ENCODE measurements around the gene CREM. TPM values are rescaled to one million over a fixed set of nuclear protein-coding genes. Genes with fewer than 3 reads are reported as not detected.

Gene CREM
- total and polyA plus RNA-seq, 10 of the 15 experiments (the other 5 are each of a cell fraction or from before 2014, with no cell fraction given) = 51.3 to 115 (median 70.6) TPM

GRCh38 chr10:35126062-35126529 lies 550 bp upstream of the CREM start:
- 69% methylated on average over 13 of the region's 13 CpGs for WGBS (ENCODE audit: insufficient coverage, insufficient replicate concordance, low lambda C conversion rate, missing lambda C conversion rate)
- SMC1A ChIA-PET (ENCODE audit: uncharacterized antibody, unreplicated experiment) = interaction anchor here (0.7 to 15.6 kb wide), 15 partner anchors 8 to 131 kb away, joined by 3 to 281 read pairs (median 5); no protein-coding TSS in a partner anchor
- no peak for DNase-seq (ENCODE audit: low read depth, low spot score)
- RAD21 ChIA-PET (ENCODE audit: unreplicated experiment) = interaction anchor here (0.5 to 12.2 kb wide), 20 partner anchors 9 to 395 kb away, joined by 3 to 201 read pairs (median 5); no protein-coding TSS in a partner anchor
- ATAC-seq = peak; percentile 0; the same call in 1 of the 3 replicates
- in situ Hi-C loops (cut with MboI) (loop anchor here (10.0 kb wide), 3 partner anchors 209 to 1759 kb away; partner anchors contain the start of gene CCNY), intact Hi-C loops (cut with micrococcal nuclease; ENCODE audit: unreplicated experiment) (loop anchor here (1.0 to 10.0 kb wide), 5 partner anchors 59 to 439 kb away; no protein-coding TSS in a partner anchor)
- Histone ChIP-seq H4K20me1 (ENCODE audit: control insufficient read depth, insufficient read depth) (no peaks in the 10 kb centered on the region), H3K9ac (ENCODE audit: control insufficient read depth, insufficient read depth, low read length) (peak overlapping the region; percentile 73), H3K79me2 (ENCODE audit: control insufficient read depth, insufficient read depth, low read length) (peaks cover 39% of the 10 kb centered on the region), H3K27ac (ENCODE audit: control insufficient read depth, insufficient read depth) (peak overlapping the region; percentile 64), H3K4me1 (ENCODE audit: control insufficient read depth, insufficient read depth, low read length) (peaks cover 3% of the 10 kb centered on the region; the same call in 1 of the 2 replicates), H2AFZ (ENCODE audit: control insufficient read depth, low read depth, low read length) (peak overlapping the region; percentile 38), H3K36me3 (ENCODE audit: control insufficient read depth in 2 of 2, insufficient read depth in 2 of 2, low read length in 1 of 2) (no peaks in the 10 kb centered on the region), H3K27me3 (replicated peaks in 1 of 2; ENCODE audit: control insufficient read depth in 2 of 2, insufficient read depth in 2 of 2, low read length in 1 of 2) (no peaks in the 10 kb centered on the region), H3K4me2 (ENCODE audit: control insufficient read depth, insufficient read depth) (peak overlapping the region; percentile 89), H3K4me3 (peak overlapping the region; percentile 81), H3K9me3 (replicated peaks; ENCODE audit: control insufficient read depth, insufficient read depth, low read length) (no peaks in the 10 kb centered on the region)
- BruUV-seq (replicated peaks) = TSS peak; percentile 78
- no peak for TF ChIP-seq KAT2A (conservative IDR thresholded peaks at IDR 0.05; ENCODE audit: control insufficient read depth, low read depth, low read length)
- TF ChIP-seq LARP7 (IDR thresholded peaks at IDR 0.05) = peak; percentile 70; the same call in 1 of the 2 replicates
- 0 out of 2 replicates have a peak, but pooled peaks have one; percentile 25 for TF ChIP-seq TARDBP (IDR thresholded peaks at IDR 0.05; ENCODE audit: borderline replicate concordance)
- 0 out of 2 replicates have a peak, but pooled peaks have one; percentile 61 for TF ChIP-seq SMAD5 (IDR thresholded peaks at IDR 0.05; ENCODE audit: low read depth)
- TF ChIP-seq SMARCA5 (IDR thresholded peaks at IDR 0.05) = 0 out of 2 replicates have a peak, but pooled peaks have one; percentile 6
- no peak for TF ChIP-seq NFIC (IDR thresholded peaks at IDR 0.05; ENCODE audit: low read depth, low read length)
- TF ChIP-seq, protein P1, sequence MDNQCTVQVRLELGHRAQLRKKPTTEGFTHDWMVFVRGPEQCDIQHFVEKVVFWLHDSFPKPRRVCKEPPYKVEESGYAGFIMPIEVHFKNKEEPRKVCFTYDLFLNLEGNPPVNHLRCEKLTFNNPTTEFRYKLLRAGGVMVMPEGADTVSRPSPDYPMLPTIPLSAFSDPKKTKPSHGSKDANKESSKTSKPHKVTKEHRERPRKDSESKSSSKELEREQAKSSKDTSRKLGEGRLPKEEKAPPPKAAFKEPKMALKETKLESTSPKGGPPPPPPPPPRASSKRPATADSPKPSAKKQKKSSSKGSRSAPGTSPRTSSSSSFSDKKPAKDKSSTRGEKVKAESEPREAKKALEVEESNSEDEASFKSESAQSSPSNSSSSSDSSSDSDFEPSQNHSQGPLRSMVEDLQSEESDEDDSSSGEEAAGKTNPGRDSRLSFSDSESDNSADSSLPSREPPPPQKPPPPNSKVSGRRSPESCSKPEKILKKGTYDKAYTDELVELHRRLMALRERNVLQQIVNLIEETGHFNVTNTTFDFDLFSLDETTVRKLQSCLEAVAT (IDR thresholded peaks at IDR 0.05) = peak; percentile 68; the same call in 1 of the 2 replicates
- no peak for TF ChIP-seq WRNIP1 (IDR thresholded peaks at IDR 0.05; ENCODE audit: borderline replicate concordance, low read depth, low read length)
- no peak for TF ChIP-seq TAF1 (IDR thresholded peaks at IDR 0.05; ENCODE audit: borderline replicate concordance, low read depth, low read length)
- TF ChIP-seq, protein P2, sequence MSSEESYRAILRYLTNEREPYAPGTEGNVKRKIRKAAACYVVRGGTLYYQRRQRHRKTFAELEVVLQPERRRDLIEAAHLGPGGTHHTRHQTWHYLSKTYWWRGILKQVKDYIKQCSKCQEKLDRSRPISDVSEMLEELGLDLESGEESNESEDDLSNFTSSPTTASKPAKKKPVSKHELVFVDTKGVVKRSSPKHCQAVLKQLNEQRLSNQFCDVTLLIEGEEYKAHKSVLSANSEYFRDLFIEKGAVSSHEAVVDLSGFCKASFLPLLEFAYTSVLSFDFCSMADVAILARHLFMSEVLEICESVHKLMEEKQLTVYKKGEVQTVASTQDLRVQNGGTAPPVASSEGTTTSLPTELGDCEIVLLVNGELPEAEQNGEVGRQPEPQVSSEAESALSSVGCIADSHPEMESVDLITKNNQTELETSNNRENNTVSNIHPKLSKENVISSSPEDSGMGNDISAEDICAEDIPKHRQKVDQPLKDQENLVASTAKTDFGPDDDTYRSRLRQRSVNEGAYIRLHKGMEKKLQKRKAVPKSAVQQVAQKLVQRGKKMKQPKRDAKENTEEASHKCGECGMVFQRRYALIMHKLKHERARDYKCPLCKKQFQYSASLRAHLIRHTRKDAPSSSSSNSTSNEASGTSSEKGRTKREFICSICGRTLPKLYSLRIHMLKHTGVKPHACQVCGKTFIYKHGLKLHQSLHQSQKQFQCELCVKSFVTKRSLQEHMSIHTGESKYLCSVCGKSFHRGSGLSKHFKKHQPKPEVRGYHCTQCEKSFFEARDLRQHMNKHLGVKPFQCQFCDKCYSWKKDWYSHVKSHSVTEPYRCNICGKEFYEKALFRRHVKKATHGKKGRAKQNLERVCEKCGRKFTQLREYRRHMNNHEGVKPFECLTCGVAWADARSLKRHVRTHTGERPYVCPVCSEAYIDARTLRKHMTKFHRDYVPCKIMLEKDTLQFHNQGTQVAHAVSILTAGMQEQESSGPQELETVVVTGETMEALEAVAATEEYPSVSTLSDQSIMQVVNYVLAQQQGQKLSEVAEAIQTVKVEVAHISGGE (CRISPR knock-in tag; IDR thresholded peaks at IDR 0.05) = no peak
- no peak for TF ChIP-seq NR2F1 (conservative IDR thresholded peaks at IDR 0.05)
- no peak for TF ChIP-seq NFYB (IDR thresholded peaks at IDR 0.05; ENCODE audit: insufficient read depth, low read depth, low read length)
- TF ChIP-seq CEBPB (IDR thresholded peaks at IDR 0.05; ENCODE audit: borderline replicate concordance in 1 of 2, low read depth in 2 of 2, low read length in 2 of 2) = no peak
- no peak for FAIRE-seq
- POLR2A ChIA-PET = interaction anchor here (0.9 to 5.7 kb wide), 8 partner anchors 22 to 94 kb away, joined by 3 to 84 read pairs (median 4); no protein-coding TSS in a partner anchor
- CTCF ChIA-PET = interaction anchor here (0.6 to 14.7 kb wide), 15 partner anchors 9 to 437 kb away, joined by 3 to 378 read pairs (median 4); no protein-coding TSS in a partner anchor

All from GM12878 (cell line).